GM13977 (cell line): ENCODE results near the gene TRAIP.

ENCODE experiments used
- DNase-seq: peaks from one replicate; pipeline ENCODE4 v3.0.0; 2012; ENCODE audit warnings: low spot score
- CTCF ChIP-seq: IDR thresholded peaks from 2 replicates; pipeline ENCODE4 v1.5.1; 2012; ENCODE audit warnings: mild to moderate bottlenecking, control low read depth; ENCODE audit not compliant: insufficient read depth; ENCODE audit errors: extremely low read depth, missing control alignments
- in situ Hi-C: fragments of 300-500 bp; cut with MboI; formaldehyde crosslinking; loops from one replicate; pipeline ENCODE4 v1.12.0; 2022; ENCODE audit warnings: low sequenced_read_pairs, low pct_unique_long_range_greater_than_20kb, mixed read lengths, inconsistent platforms; ENCODE audit not compliant: unreplicated experiment

The TRAIP gene

GRCh38 chr3:49886922-49887265 is 30.5 kb upstream of the TRAIP start:
- no peak for TF ChIP-seq CTCF
- in situ Hi-C loops = no loop called here

GRCh38 chr3:49883998-49884397 is 27.6 kb upstream of the TRAIP start:
- no peak for TF ChIP-seq CTCF
- no peak for DNase-seq
- in situ Hi-C loops = no loop called here

More at GRCh38 chr3:49886922-49887265, 30.5 kb upstream of the TRAIP start:
- no peak for DNase-seq

GRCh38 chr3:49882166-49882565 is 25.8 kb upstream of the TRAIP start:
- no peak for DNase-seq
- in situ Hi-C loops = no loop called here
- no peak for TF ChIP-seq CTCF

- in situ Hi-C loops = no loop called here
- DNase-seq = no peak
- TF ChIP-seq CTCF = no peak
These were observed 24.4 kb upstream of the TRAIP start for GRCh38 chr3:49880581-49881315.

GRCh38 chr3:49879721-49880120 is 23.4 kb upstream of the TRAIP start:
- in situ Hi-C loops = no loop called here
- DNase-seq = no peak
- TF ChIP-seq CTCF = no peak

- no peak for DNase-seq
- in situ Hi-C loops = no loop called here
- no peak for TF ChIP-seq CTCF
These were observed 22.3 kb upstream of the TRAIP start for GRCh38 chr3:49878686-49879085.
